Calu3 (cell line): Measurements from ENCODE around the gene TRIO. TPM values are rescaled to one million over a fixed set of nuclear protein-coding genes. Genes with fewer than 3 reads are reported as not detected.
A peak's percentile ranks its signal among the peaks of the same experiment; 100 is the strongest.

Experiments
- BruUV-seq: library from RNA; stranded (reverse); fragments of 400-500 nt; replicated peaks from 2 replicates; lab custom pipeline; 2021; lab: Mats Ljungman, UMichigan
- CTCF ChIA-PET: fragments of 300-600 bp; sonication (Branson Sonifier 250); formaldehyde crosslinking; loops from one replicate; lab custom pipeline; 2022; ENCODE audit warnings: antibody characterized with exemption; lab: Charles Lee
- DNase-seq: peaks from one replicate; pipeline ENCODE4 v3.0.0; 2022
- H3K27ac Mint-ChIP-seq: one replicate; pipeline ENCODE4 v1.8.0; 2022; ENCODE audit warnings: mixed read lengths; ENCODE audit not compliant: unreplicated experiment
- H3K27me3 Mint-ChIP-seq: one replicate; pipeline ENCODE4 v1.8.0; 2022; ENCODE audit warnings: mixed read lengths; ENCODE audit not compliant: unreplicated experiment
- H3K36me3 Mint-ChIP-seq: one replicate; pipeline ENCODE4 v1.8.0; 2022; ENCODE audit warnings: mild to moderate bottlenecking, moderate library complexity, mixed read lengths; ENCODE audit not compliant: insufficient read depth, unreplicated experiment
- H3K4me1 Mint-ChIP-seq: one replicate; pipeline ENCODE4 v1.8.0; 2022; ENCODE audit warnings: mild to moderate bottlenecking, low read depth, mixed read lengths; ENCODE audit not compliant: unreplicated experiment
- H3K4me3 Mint-ChIP-seq: one replicate; pipeline ENCODE4 v1.8.0; 2022; ENCODE audit warnings: mild to moderate bottlenecking, low read depth, moderate library complexity, mixed read lengths; ENCODE audit not compliant: unreplicated experiment
- H3K9me3 Mint-ChIP-seq: one replicate; pipeline ENCODE4 v1.8.0; 2022; ENCODE audit warnings: low read depth, mixed read lengths; ENCODE audit not compliant: unreplicated experiment
- CTCF ChIP-seq: fragments of 200-600 bp; IDR thresholded peaks from one replicate; pipeline ENCODE4 v1.8.0; 2022; ENCODE audit warnings: antibody characterized with exemption; ENCODE audit not compliant: unreplicated experiment
- intact Hi-C: fragments of 100-400 bp; cut with micrococcal nuclease; formaldehyde crosslinking; loops from one replicate; pipeline ENCODE4 v1.10.0; 2022; ENCODE audit not compliant: unreplicated experiment
- total RNA-seq: library from RNA; stranded (reverse); gene quantifications from 2 replicates; pipeline ENCODE4 v1.2.3, GENCODE V29; 2022

Gene TRIO
- total RNA-seq, 1 experiment from 2014 or later: 183 TPM

GRCh38 chr5:14401639-14402038 is 258.5 kb downstream of the TRIO start:
- no peak for DNase-seq
- intact Hi-C loops: no loop called here
- H3K27ac Mint-ChIP-seq: no peak overlapping the region
- no peaks in the 10 kb centered on the region for H3K9me3 Mint-ChIP-seq
- H3K4me3 Mint-ChIP-seq: no peak overlapping the region
- peaks cover 46% of the 10 kb centered on the region for H3K36me3 Mint-ChIP-seq
- CTCF ChIA-PET: interaction anchor here (2.5 kb wide), 1 partner anchor 247 kb away, joined by 8 read pairs; no protein-coding TSS in a partner anchor
- BruUV-seq: no TSS peak
- H3K4me1 Mint-ChIP-seq: no peaks in the 10 kb centered on the region
- H3K27me3 Mint-ChIP-seq: no peaks in the 10 kb centered on the region
- no peak for TF ChIP-seq CTCF

GRCh38 chr5:14402424-14402823 is 259.3 kb downstream of the TRIO start:
- no peaks in the 10 kb centered on the region for H3K4me1 Mint-ChIP-seq
- H3K27me3 Mint-ChIP-seq: no peaks in the 10 kb centered on the region
- H3K27ac Mint-ChIP-seq: peak overlapping the region; percentile 12
- no TSS peak for BruUV-seq
- no peak for TF ChIP-seq CTCF
- H3K9me3 Mint-ChIP-seq: no peaks in the 10 kb centered on the region
- peaks cover 45% of the 10 kb centered on the region for H3K36me3 Mint-ChIP-seq
- CTCF ChIA-PET: no interaction called here
- DNase-seq: no peak
- intact Hi-C loops: no loop called here
- H3K4me3 Mint-ChIP-seq: no peak overlapping the region

- CTCF ChIA-PET: no interaction called here
- Mint-ChIP-seq H3K27ac (no peak overlapping the region), H3K4me3 (no peak overlapping the region), H3K27me3 (no peaks in the 10 kb centered on the region), H3K9me3 (no peaks in the 10 kb centered on the region), H3K36me3 (peaks cover 30% of the 10 kb centered on the region), H3K4me1 (no peaks in the 10 kb centered on the region)
- BruUV-seq: no TSS peak
- TF ChIP-seq CTCF: no peak
- no peak for DNase-seq
- intact Hi-C loops: no loop called here
Observed at GRCh38 chr5:14404780-14405179, 261.6 kb downstream of the TRIO start.

GRCh38 chr5:14405267-14405666 is 262.1 kb downstream of the TRIO start:
- DNase-seq: no peak
- no peaks in the 10 kb centered on the region for H3K27me3 Mint-ChIP-seq
- TF ChIP-seq CTCF: no peak
- no peaks in the 10 kb centered on the region for H3K9me3 Mint-ChIP-seq
- intact Hi-C loops: no loop called here
- H3K4me1 Mint-ChIP-seq: no peaks in the 10 kb centered on the region
- no peak overlapping the region for H3K4me3 Mint-ChIP-seq
- BruUV-seq: no TSS peak
- peaks cover 30% of the 10 kb centered on the region for H3K36me3 Mint-ChIP-seq
- CTCF ChIA-PET: no interaction called here
- H3K27ac Mint-ChIP-seq: no peak overlapping the region
